GM21619 (cell line): ENCODE measurements around the gene LRRN4CL.

Source experiments
- ATAC-seq: cut with Tn5 transposase; IDR thresholded peaks from one replicate; pipeline ENCODE4 v1.9.1; 2021; ENCODE audit not compliant: unreplicated experiment

The LRRN4CL gene

GRCh38 chr11:62648185-62648966, 41.0 kb downstream of the LRRN4CL start:
- ATAC-seq, result no peak

- ATAC-seq, result no peak
These were observed 41.7 kb downstream of the LRRN4CL start for GRCh38 chr11:62647609-62648005.

DNA sequence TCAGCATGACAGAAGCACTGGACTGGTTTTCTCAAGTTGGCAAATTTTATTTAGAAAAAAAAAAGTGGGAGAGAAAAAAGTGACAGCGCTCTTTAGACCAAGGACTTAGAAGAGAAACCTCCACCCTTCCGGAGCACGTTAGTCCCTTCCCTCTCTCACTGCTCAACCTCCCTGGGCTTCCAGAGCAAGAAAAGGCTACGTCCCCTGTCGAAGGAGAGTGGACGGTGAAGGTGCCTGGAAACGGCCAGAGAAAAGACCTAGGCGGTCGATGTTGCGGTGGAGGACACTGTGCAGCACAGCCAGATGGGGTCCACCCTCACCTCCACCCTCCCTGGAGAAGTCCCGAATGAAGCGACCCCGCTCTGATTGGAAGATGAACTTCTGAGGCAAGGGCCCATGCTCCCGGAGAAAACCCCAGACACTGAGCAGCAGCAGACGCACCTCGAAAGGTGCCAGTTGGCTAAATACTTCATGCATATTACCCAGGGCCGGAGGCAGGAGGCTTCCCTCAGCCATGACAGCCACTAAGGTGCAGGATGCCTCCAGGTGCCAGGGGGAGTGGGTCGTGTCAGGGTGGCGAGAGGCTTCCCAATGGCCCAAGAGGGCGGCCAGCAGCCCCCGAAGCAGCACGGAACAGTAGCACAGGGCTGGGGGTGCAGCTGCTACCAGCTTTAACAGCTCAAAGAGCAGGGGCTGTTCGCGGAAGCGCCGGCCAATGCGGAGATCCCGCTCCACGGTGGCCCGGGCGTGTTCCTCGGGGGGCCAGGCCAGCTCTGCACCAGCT, 42.3 kb downstream of the LRRN4CL start:
- no peak for ATAC-seq

DNA sequence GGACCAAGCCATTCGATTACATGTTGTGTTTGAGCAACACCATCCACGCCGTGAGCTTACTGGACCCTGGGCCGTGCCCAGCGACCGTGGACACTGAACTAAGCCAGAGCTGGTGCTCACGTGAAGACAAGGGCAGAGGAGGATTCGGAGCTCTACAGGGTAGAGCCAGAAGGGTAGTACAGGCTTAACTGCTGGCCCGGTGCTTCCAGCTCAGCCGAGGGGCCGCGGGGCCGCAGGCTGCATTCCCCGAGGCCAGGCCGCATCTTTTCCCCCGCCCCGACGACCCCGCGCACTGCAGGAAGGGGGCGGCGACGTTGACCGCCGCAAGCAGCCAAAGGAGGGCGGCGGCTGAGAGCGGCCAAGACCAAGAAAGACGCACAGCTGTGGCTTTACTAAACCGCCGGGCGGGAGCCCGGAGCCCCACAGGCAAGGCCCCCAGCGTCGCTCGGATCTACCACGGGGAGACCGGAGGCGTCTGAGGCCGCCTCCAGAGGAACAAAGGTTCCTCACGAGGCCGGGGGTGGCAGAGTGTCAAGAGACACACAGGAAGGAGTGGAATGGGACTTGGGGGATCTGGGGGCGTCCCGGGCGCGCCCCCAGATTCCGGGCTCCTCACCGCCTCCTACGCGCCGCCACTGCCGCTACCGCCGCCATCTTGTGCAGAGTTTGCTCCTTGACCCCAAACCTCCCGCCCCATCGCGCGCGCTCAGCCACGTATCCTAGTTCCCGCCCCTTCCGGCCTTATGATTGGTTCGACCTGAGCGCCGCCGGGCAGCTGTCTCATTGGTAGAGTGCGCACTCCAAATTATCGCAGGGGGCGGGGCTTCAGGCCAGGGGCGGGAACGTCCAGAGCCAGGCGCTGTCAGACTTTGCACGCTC, 43.1 kb downstream of the LRRN4CL start, which contains the start of gene GANAB:
GANAB (minus strand) TSS at position 668 of the 879 bp plus-strand sequence; CDS start at position 654, 14 bp downstream.
- peak; percentile 93 for ATAC-seq

- no peak for ATAC-seq
These were observed 43.7 kb downstream of the LRRN4CL start for GRCh38 chr11:62645671-62645945.

GRCh38 chr11:62644220-62644619, 45.1 kb downstream of the LRRN4CL start:
- ATAC-seq, result no peak
